ENCODE results near the gene ALG2.

Gene ALG2

GRCh38 chr9:99178912-99179872, 42.5 kb downstream of the ALG2 start:
- H3K27me3 ChIP-seq (ENCODE audit: control insufficient read depth, insufficient read depth, low read length) = no peaks in the 10 kb centered on the region
- H3K27ac ChIP-seq (ENCODE audit: low read length) = no peak overlapping the region
- H3K9ac ChIP-seq (ENCODE audit: low read length) = no peak overlapping the region
- no peaks in the 10 kb centered on the region for H3K36me3 ChIP-seq (ENCODE audit: control insufficient read depth, low read depth, low read length)
- H3K4me1 ChIP-seq (ENCODE audit: control insufficient read depth, low read depth, low read length) = peaks cover 4% of the 10 kb centered on the region
- H3K4me3 ChIP-seq (ENCODE audit: low read length) = no peak overlapping the region
- H3K9me3 ChIP-seq (ENCODE audit: control insufficient read depth, low read depth, low read length) = no peaks in the 10 kb centered on the region

GRCh38 chr9:99177576-99178366, 44.0 kb downstream of the ALG2 start:
- no peaks in the 10 kb centered on the region for H3K36me3 ChIP-seq (ENCODE audit: control insufficient read depth, low read depth, low read length)
- no peak overlapping the region for H3K4me3 ChIP-seq (ENCODE audit: low read length)
- H3K9ac ChIP-seq (ENCODE audit: low read length) = no peak overlapping the region
- H3K4me1 ChIP-seq (ENCODE audit: control insufficient read depth, low read depth, low read length) = peaks cover 16% of the 10 kb centered on the region
- H3K9me3 ChIP-seq (ENCODE audit: control insufficient read depth, low read depth, low read length) = no peaks in the 10 kb centered on the region
- no peak overlapping the region for H3K27ac ChIP-seq (ENCODE audit: low read length)
- H3K27me3 ChIP-seq (ENCODE audit: control insufficient read depth, insufficient read depth, low read length) = no peaks in the 10 kb centered on the region

GRCh38 chr9:99176527-99177013, 45.2 kb downstream of the ALG2 start:
- Histone ChIP-seq H3K4me3 (ENCODE audit: low read length) (no peak overlapping the region), H3K9ac (ENCODE audit: low read length) (no peak overlapping the region), H3K9me3 (ENCODE audit: control insufficient read depth, low read depth, low read length) (no peaks in the 10 kb centered on the region), H3K27ac (ENCODE audit: low read length) (no peak overlapping the region), H3K27me3 (ENCODE audit: control insufficient read depth, insufficient read depth, low read length) (peaks cover 6% of the 10 kb centered on the region), H3K4me1 (ENCODE audit: control insufficient read depth, low read depth, low read length) (peaks cover 25% of the 10 kb centered on the region), H3K36me3 (ENCODE audit: control insufficient read depth, low read depth, low read length) (no peaks in the 10 kb centered on the region)

- H3K4me1 ChIP-seq (ENCODE audit: control insufficient read depth, low read depth, low read length) = peaks cover 43% of the 10 kb centered on the region
- no peaks in the 10 kb centered on the region for H3K36me3 ChIP-seq (ENCODE audit: control insufficient read depth, low read depth, low read length)
- no peak overlapping the region for H3K27ac ChIP-seq (ENCODE audit: low read length)
- H3K4me3 ChIP-seq (ENCODE audit: low read length) = no peak overlapping the region
- peaks cover 11% of the 10 kb centered on the region for H3K27me3 ChIP-seq (ENCODE audit: control insufficient read depth, insufficient read depth, low read length)
- H3K9ac ChIP-seq (ENCODE audit: low read length) = no peak overlapping the region
- H3K9me3 ChIP-seq (ENCODE audit: control insufficient read depth, low read depth, low read length) = no peaks in the 10 kb centered on the region
Measured at GRCh38 chr9:99173570-99174504, 47.9 kb downstream of the ALG2 start.

GRCh38 chr9:99172124-99173091, 49.3 kb downstream of the ALG2 start:
- H3K27ac ChIP-seq (ENCODE audit: low read length) = no peak overlapping the region
- no peak overlapping the region for H3K9ac ChIP-seq (ENCODE audit: low read length)
- no peaks in the 10 kb centered on the region for H3K36me3 ChIP-seq (ENCODE audit: control insufficient read depth, low read depth, low read length)
- peaks cover 51% of the 10 kb centered on the region for H3K4me1 ChIP-seq (ENCODE audit: control insufficient read depth, low read depth, low read length)
- no peak overlapping the region for H3K4me3 ChIP-seq (ENCODE audit: low read length)
- H3K9me3 ChIP-seq (ENCODE audit: control insufficient read depth, low read depth, low read length) = no peaks in the 10 kb centered on the region
- H3K27me3 ChIP-seq (ENCODE audit: control insufficient read depth, insufficient read depth, low read length) = peaks cover 11% of the 10 kb centered on the region

GRCh38 chr9:99171225-99172123, 50.3 kb downstream of the ALG2 start:
- Histone ChIP-seq H3K36me3 (ENCODE audit: control insufficient read depth, low read depth, low read length) (no peaks in the 10 kb centered on the region), H3K4me1 (ENCODE audit: control insufficient read depth, low read depth, low read length) (peaks cover 51% of the 10 kb centered on the region), H3K4me3 (ENCODE audit: low read length) (no peak overlapping the region), H3K9ac (ENCODE audit: low read length) (no peak overlapping the region), H3K27ac (ENCODE audit: low read length) (no peak overlapping the region), H3K27me3 (ENCODE audit: control insufficient read depth, insufficient read depth, low read length) (peaks cover 11% of the 10 kb centered on the region), H3K9me3 (ENCODE audit: control insufficient read depth, low read depth, low read length) (no peaks in the 10 kb centered on the region)

GRCh38 chr9:99169982-99170761, 51.6 kb downstream of the ALG2 start:
- Histone ChIP-seq H3K9me3 (ENCODE audit: control insufficient read depth, low read depth, low read length) (no peaks in the 10 kb centered on the region), H3K4me3 (ENCODE audit: low read length) (no peak overlapping the region), H3K27ac (ENCODE audit: low read length) (no peak overlapping the region), H3K27me3 (ENCODE audit: control insufficient read depth, insufficient read depth, low read length) (peaks cover 11% of the 10 kb centered on the region), H3K4me1 (ENCODE audit: control insufficient read depth, low read depth, low read length) (peaks cover 51% of the 10 kb centered on the region), H3K9ac (ENCODE audit: low read length) (no peak overlapping the region), H3K36me3 (ENCODE audit: control insufficient read depth, low read depth, low read length) (no peaks in the 10 kb centered on the region)

- peaks cover 51% of the 10 kb centered on the region for H3K4me1 ChIP-seq (ENCODE audit: control insufficient read depth, low read depth, low read length)
- no peaks in the 10 kb centered on the region for H3K36me3 ChIP-seq (ENCODE audit: control insufficient read depth, low read depth, low read length)
- H3K27ac ChIP-seq (ENCODE audit: low read length) = no peak overlapping the region
- no peaks in the 10 kb centered on the region for H3K9me3 ChIP-seq (ENCODE audit: control insufficient read depth, low read depth, low read length)
- no peak overlapping the region for H3K4me3 ChIP-seq (ENCODE audit: low read length)
- no peak overlapping the region for H3K9ac ChIP-seq (ENCODE audit: low read length)
- H3K27me3 ChIP-seq (ENCODE audit: control insufficient read depth, insufficient read depth, low read length) = peaks cover 11% of the 10 kb centered on the region
Measured at GRCh38 chr9:99169086-99169485, 52.7 kb downstream of the ALG2 start.

- H3K27ac ChIP-seq (ENCODE audit: low read length) = no peak overlapping the region
- no peaks in the 10 kb centered on the region for H3K36me3 ChIP-seq (ENCODE audit: control insufficient read depth, low read depth, low read length)
- peaks cover 37% of the 10 kb centered on the region for H3K4me1 ChIP-seq (ENCODE audit: control insufficient read depth, low read depth, low read length)
- no peaks in the 10 kb centered on the region for H3K9me3 ChIP-seq (ENCODE audit: control insufficient read depth, low read depth, low read length)
- H3K9ac ChIP-seq (ENCODE audit: low read length) = no peak overlapping the region
- H3K27me3 ChIP-seq (ENCODE audit: control insufficient read depth, insufficient read depth, low read length) = peaks cover 11% of the 10 kb centered on the region
- no peak overlapping the region for H3K4me3 ChIP-seq (ENCODE audit: low read length)
Measured at GRCh38 chr9:99167694-99168093, 54.0 kb downstream of the ALG2 start.
